Hepatocyte (in vitro differentiated cells): ENCODE results near the gene CHCHD4. TPM values are rescaled to one million over a fixed set of nuclear protein-coding genes. Genes with fewer than 3 reads are reported as not detected.

Experiments
- DNase-seq: peaks from one replicate; pipeline ENCODE4 v3.0.0-alpha.2; 2016; ENCODE audit warnings: low spot score
- H2AFZ ChIP-seq: fragments of 200-600 bp; sonication (generic); 2 replicates; pipeline ENCODE4 v1.6.0; 2016; ENCODE audit warnings: antibody characterized with exemption, mild to moderate bottlenecking
- H3K27ac ChIP-seq: fragments of 200-600 bp; sonication (generic); 2 replicates; pipeline ENCODE4 v1.5.1; 2016; ENCODE audit warnings: mild to moderate bottlenecking
- H3K27me3 ChIP-seq: fragments of 200-600 bp; sonication (generic); 2 replicates; pipeline ENCODE4 v1.6.1; 2016
- H3K36me3 ChIP-seq: fragments of 200-600 bp; sonication (generic); replicated peaks from 2 replicates; pipeline ENCODE4 v1.5.1; 2016; ENCODE audit warnings: low read depth; ENCODE audit not compliant: insufficient read depth
- H3K4me1 ChIP-seq: fragments of 200-600 bp; sonication (generic); 2 replicates; pipeline ENCODE4 v1.5.1; 2016; ENCODE audit warnings: mild to moderate bottlenecking, moderate library complexity; ENCODE audit not compliant: insufficient read depth
- H3K4me2 ChIP-seq: fragments of 200-600 bp; sonication (generic); 2 replicates; pipeline ENCODE4 v1.6.0; 2016
- H3K4me3 ChIP-seq: fragments of 200-600 bp; sonication (generic); 2 replicates; pipeline ENCODE4 v1.5.1; 2016; ENCODE audit warnings: mild to moderate bottlenecking
- H3K79me2 ChIP-seq: fragments of 200-600 bp; sonication (generic); 2 replicates; pipeline ENCODE4 v1.6.0; 2017; ENCODE audit warnings: mild to moderate bottlenecking
- H3K9me2 ChIP-seq: fragments of 200-600 bp; sonication (generic); replicated peaks from 2 replicates; pipeline ENCODE4 v1.6.0; 2017; ENCODE audit warnings: mild to moderate bottlenecking; ENCODE audit not compliant: insufficient read depth
- H3K9me3 ChIP-seq: fragments of 200-600 bp; sonication (generic); 2 replicates; pipeline ENCODE4 v1.5.1; 2016; ENCODE audit warnings: low read depth, mild to moderate bottlenecking
- H4K20me1 ChIP-seq: fragments of 200-600 bp; sonication (generic); 2 replicates; pipeline ENCODE4 v1.6.0; 2016; ENCODE audit warnings: mild to moderate bottlenecking; ENCODE audit not compliant: insufficient read depth, poor library complexity, severe bottlenecking
- EZH2 ChIP-seq: fragments of 200-600 bp; sonication (generic); IDR thresholded peaks from 2 replicates; pipeline ENCODE4 v1.6.1; 2016; ENCODE audit warnings: antibody characterized with exemption, mild to moderate bottlenecking, borderline replicate concordance
- EZH2phosphoT487 ChIP-seq: fragments of 200-600 bp; sonication (generic); IDR thresholded peaks from one replicate; pipeline ENCODE4 v1.6.1; 2018; ENCODE audit warnings: antibody characterized with exemption, mild to moderate bottlenecking, low read depth, moderate library complexity; ENCODE audit not compliant: unreplicated experiment, severe bottlenecking
- WGBS: methylation state at CpG from one replicate; pipeline ENCODE4 v1.1.6; 2016; ENCODE audit warnings: low lambda C conversion rate; ENCODE audit errors: missing lambda C conversion rate; 5-methylcytosine and 5-hydroxymethylcytosine counted together
- polyA plus RNA-seq: library from polyadenylated mRNA; unstranded; fragments of >200 nt; fragmentation: Nextera tagmentation; extraction: Ambion mirVana; gene quantifications from 2 replicates; pipeline ENCODE4 v1.2.1, GENCODE V29; 2016
- total RNA-seq: library from RNA; depleted of rRNA; stranded (reverse); fragments of >200 nt; gene quantifications from 2 replicates; pipeline ENCODE4 v1.2.3, GENCODE V29; 2014
- TF ChIP-seq, protein P1 (sequence below): fragments of 200-600 bp; sonication (generic); IDR thresholded peaks from 2 replicates; pipeline ENCODE4 v1.5.1; 2016; ENCODE audit warnings: antibody characterized with exemption, mild to moderate bottlenecking; ENCODE audit not compliant: poor library complexity

Gene CHCHD4
- total and polyA plus RNA-seq, 2 experiments from 2014 or later: 15.2 to 22.8 TPM

DNA sequence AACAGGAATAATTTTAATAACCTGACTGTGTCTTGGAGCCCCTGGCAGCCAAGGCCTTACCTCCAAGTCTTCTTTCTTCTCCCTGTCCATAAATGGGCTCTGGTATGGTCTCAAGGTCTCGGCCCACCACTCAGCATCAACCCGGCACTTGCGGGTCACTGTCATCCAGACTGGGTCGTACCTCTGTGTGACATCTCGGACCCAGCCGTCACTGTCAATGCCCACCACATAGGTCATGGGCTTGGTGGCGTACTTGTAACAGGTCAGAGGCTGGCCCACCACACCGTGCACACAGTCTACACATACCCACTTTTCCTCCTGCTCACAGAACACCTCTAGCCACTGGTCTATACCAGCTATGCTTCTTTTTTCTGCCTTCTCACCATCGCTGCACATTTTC is 33.3 kb upstream of the CHCHD4 start:
- Histone ChIP-seq H3K4me1 (no peaks in the 10 kb centered on the region), H3K36me3 (peaks cover 9% of the 10 kb centered on the region), H2AFZ (no peak overlapping the region), H3K27ac (no peak overlapping the region), H4K20me1 (no peaks in the 10 kb centered on the region), H3K9me3 (peaks cover 16% of the 10 kb centered on the region), H3K79me2 (peaks cover 12% of the 10 kb centered on the region), H3K4me2 (no peak overlapping the region), H3K27me3 (no peaks in the 10 kb centered on the region), H3K9me2 (no peaks in the 10 kb centered on the region), H3K4me3 (no peak overlapping the region)
- DNase-seq: no peak
- WGBS: 97% methylated on average over 9 of the region's 9 CpGs
- TF ChIP-seq EZH2 (no peak), EZH2phosphoT487 (no peak)
- TF ChIP-seq, protein P1, sequence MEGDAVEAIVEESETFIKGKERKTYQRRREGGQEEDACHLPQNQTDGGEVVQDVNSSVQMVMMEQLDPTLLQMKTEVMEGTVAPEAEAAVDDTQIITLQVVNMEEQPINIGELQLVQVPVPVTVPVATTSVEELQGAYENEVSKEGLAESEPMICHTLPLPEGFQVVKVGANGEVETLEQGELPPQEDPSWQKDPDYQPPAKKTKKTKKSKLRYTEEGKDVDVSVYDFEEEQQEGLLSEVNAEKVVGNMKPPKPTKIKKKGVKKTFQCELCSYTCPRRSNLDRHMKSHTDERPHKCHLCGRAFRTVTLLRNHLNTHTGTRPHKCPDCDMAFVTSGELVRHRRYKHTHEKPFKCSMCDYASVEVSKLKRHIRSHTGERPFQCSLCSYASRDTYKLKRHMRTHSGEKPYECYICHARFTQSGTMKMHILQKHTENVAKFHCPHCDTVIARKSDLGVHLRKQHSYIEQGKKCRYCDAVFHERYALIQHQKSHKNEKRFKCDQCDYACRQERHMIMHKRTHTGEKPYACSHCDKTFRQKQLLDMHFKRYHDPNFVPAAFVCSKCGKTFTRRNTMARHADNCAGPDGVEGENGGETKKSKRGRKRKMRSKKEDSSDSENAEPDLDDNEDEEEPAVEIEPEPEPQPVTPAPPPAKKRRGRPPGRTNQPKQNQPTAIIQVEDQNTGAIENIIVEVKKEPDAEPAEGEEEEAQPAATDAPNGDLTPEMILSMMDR: no peak

DNA sequence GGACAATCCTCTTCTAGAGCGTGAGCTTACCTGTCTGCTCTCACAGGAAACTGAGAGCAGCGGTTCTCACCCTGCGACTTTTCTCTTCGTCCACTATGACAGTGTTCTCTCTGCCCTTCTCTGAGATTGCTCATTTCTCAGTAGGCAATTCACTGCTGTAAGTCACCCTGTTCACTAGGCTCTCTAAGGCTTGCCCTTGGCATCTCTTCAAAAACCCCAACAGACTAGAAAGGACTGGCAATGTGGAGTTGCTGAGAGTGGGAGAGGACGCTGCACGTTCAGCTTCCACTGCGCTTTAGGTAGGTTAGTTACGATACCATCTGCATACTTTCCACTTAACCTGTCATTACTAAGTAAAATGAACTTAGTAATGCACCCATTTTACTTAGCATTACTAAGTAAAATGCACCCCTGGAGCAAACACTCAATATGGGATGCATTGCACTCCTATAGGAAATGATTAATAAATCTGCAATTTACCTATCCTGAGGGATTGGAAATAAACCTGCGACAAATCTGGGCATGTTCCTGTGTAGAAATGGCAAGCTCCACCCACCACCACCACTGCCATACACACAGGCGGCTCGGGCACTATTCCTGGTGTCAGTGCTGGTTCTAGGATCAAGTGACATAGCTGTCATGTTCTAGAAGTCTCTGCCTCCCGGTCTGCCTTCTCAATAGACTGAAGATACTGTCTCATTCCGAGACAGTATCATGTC is 32.3 kb upstream of the CHCHD4 start:
- H3K27me3 ChIP-seq: no peaks in the 10 kb centered on the region
- no peak overlapping the region for H3K27ac ChIP-seq
- WGBS: 91% methylated on average over 13 of the region's 13 CpGs
- peaks cover 10% of the 10 kb centered on the region for H3K9me3 ChIP-seq
- no peak overlapping the region for H2AFZ ChIP-seq
- no peaks in the 10 kb centered on the region for H4K20me1 ChIP-seq
- peaks cover 7% of the 10 kb centered on the region for H3K79me2 ChIP-seq
- H3K36me3 ChIP-seq: peaks cover 2% of the 10 kb centered on the region
- H3K4me1 ChIP-seq: no peaks in the 10 kb centered on the region
- no peak overlapping the region for H3K4me2 ChIP-seq
- no peaks in the 10 kb centered on the region for H3K9me2 ChIP-seq
- DNase-seq: no peak
- TF ChIP-seq EZH2 (no peak), EZH2phosphoT487 (no peak)
- TF ChIP-seq, protein P1: no peak
- no peak overlapping the region for H3K4me3 ChIP-seq

DNA sequence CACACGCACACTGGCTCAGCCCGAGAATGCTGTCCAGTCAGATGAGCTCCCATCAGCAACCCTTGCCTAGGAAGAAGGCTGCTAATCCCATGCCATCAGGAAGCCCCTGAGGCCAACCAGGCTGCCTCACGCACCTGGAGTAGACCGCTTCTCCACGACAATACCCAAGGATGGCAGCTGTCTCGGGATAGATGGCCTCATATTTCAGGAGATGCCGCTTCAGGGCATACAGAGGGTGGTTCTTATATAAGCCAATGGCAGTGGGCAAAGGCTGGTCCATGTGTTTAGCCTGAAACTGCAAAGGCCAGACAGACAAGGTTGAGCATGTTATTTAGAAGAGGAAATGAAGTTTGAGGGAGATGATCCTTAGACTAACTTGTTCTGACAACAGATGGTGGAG is 31.5 kb upstream of the CHCHD4 start:
- WGBS: 96% methylated on average over 7 of the region's 7 CpGs
- Histone ChIP-seq H3K4me3 (no peak overlapping the region), H3K27ac (no peak overlapping the region), H3K4me1 (no peaks in the 10 kb centered on the region), H3K79me2 (no peaks in the 10 kb centered on the region), H4K20me1 (no peaks in the 10 kb centered on the region), H2AFZ (no peak overlapping the region), H3K9me2 (no peaks in the 10 kb centered on the region), H3K9me3 (peaks cover 2% of the 10 kb centered on the region), H3K27me3 (no peaks in the 10 kb centered on the region), H3K36me3 (no peaks in the 10 kb centered on the region), H3K4me2 (no peak overlapping the region)
- TF ChIP-seq EZH2phosphoT487: no peak
- TF ChIP-seq, protein P1: no peak
- no peak for TF ChIP-seq EZH2
- no peak for DNase-seq
